Mesenteric fat pad (tissue), 1 donor: ENCODE measurements around the gene GFOD1. TPM values are rescaled to one million over a fixed set of nuclear protein-coding genes. Genes with fewer than 3 reads are reported as not detected.
"Not testable (repeated sequence)": the region's sequence is repeated elsewhere in the genome, so short reads cannot be mapped to it uniquely, and the experiment has no call there.

Source experiments
- DNase-seq: peaks from one replicate; pipeline ENCODE4 v3.0.0-alpha.2; 2020; ENCODE audit warnings: low spot score
- total RNA-seq: library from RNA; stranded (reverse); fragmentation: NEBNext Ultra II Directional; extraction: Animal tissue kit (Norgen Biotek cat#: 25700); gene quantifications from one replicate; pipeline ENCODE4 v1.2.1, GENCODE V29; 2021
- donor health status: DM: yes; HTN: yes; CAD: no.

Gene GFOD1
- total RNA-seq, 1 donor from 2014 or later: 25.9 TPM

DNA sequence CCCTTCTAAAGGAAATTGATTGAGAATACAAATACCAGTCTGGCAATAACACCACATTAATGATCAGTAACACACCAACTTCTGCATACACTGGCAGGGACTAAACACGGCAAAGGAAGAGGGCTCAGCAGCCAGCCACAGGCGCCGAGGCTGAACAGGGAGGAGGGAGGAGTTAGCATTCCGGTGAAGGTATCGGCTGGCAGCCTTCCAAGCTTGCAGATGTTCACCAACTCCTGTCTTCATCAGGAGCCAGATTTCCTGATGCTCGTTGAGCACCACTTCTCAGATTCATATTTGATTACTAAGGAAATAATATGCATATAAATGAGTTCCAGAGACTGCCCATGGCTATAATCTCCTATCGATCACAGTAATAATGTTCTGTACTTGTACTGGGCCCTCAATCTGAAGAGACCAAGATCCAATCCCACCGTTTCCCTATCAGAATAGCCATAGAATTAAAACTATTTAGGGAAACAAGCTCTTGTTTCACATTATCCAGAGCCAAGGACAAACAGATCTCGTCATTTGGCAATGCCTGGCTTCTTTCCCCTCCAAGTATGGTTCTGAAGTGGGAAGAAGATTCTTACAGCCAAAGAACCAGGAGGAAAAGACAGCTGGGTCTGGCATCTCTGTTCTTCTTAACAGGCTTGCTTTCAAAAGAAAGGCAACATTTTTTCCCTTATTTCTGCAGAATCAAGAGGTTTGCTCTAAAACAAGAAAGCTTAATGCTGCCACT lies 42.2 kb downstream of the GFOD1 start:
- no peak for DNase-seq

DNA sequence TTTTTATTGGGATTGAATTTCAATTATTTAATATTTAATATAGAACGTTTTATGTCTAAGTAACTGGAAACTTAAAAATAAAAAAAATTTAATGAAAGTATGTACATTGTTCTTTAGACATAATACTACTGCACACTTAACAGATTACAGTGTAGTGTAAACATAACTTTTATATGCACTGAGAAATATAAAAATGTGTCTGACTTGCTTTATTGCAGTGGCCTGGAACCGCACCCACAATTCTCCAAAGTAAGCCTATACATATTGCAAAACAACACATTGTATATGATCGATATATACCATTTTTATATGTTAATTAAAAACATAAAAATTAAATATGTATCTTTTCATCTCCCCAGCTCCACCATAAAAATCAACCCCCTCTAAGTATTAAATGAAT lies 42.8 kb downstream of the GFOD1 start:
- no peak for DNase-seq

DNA sequence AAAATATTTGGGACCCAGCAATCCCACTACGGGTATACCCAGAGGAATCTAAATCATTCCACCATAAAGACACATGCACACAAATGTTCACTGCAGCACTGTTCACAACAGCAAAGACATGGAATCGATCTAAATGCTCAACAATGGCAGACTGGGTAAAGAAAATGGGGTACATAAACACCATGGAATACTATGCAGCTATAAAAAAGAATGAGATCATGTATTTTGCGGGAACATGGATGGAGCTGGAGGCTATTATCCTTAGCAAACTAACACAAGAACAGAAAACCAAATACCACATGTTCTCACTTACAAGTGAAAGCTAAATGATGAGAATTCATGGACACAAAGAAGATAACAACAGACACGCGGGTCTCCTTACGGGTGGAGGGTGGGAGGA lies 43.4 kb downstream of the GFOD1 start:
- not testable (repeated sequence) for DNase-seq

DNA sequence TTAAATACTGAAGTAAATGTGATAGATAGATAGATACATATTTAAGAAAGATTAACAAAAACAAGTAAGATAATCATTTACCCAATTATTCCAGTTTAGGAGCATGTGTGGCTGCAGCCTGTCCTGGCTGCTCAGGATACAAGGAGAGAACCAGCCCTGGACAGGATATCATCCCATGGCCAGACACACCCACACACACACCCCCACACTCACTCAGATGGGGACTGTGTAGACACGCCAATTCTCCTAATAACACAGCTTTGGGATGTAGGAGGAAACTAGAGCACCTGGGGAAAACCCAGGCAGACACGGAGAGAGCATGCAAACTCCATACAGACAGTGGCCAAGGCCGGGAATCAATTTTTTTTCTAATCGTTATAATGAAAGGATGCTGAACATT lies 45.6 kb downstream of the GFOD1 start:
- no peak for DNase-seq

DNA sequence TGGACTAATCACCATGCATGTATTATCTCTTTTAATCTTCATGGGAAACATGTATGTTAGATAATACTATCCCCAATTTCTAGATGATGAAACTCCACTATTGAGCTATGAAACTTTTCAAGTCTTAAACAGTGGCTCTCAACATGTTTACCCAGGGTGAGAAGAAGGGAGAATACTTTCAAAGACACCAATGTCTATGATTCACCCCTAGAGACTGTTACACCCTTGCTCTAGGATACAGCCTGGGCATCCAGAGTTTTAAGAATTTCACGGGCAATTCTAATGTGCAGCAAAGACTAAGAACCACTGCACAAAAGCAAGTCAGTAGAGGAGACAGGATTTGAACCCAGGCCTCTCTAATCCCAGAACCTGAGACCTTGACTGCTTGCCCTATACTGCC lies 47.8 kb downstream of the GFOD1 start:
- no peak for DNase-seq

DNA sequence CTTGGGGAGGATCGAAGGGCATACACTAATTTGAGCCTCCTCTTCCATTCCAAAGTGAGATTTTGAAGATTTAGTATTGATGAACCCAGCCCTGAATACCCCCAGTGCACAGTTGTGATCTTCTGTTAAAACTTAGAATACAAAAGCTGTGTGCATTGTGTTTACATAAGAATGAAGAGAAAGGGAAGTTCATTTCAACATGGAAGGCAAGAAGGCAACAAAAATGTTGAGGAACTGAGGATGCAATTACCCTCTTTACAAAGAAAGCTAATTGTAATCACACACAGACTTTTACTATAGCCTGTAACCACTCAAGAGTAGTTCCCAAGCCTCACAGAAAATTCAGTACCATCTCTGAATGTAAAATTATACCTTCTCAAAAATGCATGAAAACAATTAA lies 49.3 kb downstream of the GFOD1 start:
- DNase-seq: no peak

DNA sequence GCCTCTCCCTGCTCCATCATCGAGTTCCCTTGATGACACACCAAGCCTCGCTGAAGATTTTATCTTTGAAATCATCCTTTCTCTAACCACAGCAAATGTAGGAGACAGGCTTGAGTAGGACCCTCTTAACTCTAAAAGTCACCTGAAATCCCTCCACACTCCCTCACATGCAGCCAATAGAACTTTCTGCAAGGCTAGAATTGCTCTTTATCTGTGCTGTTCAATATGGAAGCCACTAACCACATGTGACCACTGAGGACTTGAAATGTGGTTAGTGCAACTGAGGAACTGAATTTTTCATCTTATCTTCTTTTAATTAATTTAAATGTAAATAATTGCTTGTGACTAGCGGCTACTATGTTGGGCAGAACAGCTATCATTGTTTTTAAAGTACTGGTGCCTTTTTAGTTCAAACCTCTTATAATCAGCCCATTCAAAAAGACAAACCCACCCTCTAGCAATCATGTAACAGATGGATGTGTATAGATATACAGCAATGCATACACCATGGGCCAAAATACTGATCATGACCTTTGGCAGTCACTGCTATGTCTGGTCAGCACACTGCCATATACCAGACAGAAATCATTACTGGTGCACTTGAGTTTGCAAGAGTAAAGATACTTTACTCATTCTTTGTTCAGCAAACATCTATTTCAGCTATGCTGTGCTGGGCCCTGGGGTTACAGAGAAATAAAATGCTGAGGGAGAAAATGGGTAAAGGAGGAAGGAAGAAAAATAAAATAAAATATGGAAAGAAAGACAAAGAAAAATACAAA lies 50.0 kb downstream of the GFOD1 start:
- no peak for DNase-seq

DNA sequence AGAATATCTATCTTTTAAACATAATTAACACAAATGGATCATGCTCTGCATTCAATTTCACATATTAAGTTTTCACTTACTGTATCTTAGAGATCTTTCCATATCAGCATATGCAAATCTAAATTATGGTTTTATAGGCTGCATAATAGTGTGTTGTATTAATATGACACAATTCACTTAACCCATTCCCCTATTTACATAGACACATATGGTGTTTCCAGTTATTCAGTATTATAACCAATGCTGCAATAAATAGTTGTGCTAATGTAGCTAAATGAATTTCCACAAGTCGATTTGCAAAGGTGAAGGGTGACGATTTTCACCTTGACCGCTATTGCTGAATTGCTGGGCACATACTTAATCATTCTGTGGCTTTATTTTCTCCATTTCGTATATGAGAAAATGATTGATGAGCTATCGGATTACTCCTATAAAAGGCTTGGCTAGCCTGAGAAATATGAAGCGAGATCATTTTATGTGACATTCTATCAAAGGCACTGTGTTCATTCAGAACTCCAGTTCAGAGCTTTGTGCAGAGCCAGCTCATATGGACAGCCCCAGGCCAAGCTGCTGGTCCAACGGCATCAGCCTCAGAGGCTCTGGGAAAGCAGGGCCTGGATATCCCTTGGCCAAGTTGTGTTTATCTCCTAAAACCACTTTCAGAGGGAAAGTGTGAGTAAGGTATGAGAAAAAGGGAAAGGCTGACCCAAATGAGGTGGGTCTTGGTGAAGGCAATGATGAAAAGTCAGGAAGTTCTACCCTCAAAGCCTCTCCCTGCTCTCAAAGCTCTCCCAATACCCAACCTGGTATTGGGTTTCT lies 50.8 kb downstream of the GFOD1 start:
- DNase-seq: no peak

DNA sequence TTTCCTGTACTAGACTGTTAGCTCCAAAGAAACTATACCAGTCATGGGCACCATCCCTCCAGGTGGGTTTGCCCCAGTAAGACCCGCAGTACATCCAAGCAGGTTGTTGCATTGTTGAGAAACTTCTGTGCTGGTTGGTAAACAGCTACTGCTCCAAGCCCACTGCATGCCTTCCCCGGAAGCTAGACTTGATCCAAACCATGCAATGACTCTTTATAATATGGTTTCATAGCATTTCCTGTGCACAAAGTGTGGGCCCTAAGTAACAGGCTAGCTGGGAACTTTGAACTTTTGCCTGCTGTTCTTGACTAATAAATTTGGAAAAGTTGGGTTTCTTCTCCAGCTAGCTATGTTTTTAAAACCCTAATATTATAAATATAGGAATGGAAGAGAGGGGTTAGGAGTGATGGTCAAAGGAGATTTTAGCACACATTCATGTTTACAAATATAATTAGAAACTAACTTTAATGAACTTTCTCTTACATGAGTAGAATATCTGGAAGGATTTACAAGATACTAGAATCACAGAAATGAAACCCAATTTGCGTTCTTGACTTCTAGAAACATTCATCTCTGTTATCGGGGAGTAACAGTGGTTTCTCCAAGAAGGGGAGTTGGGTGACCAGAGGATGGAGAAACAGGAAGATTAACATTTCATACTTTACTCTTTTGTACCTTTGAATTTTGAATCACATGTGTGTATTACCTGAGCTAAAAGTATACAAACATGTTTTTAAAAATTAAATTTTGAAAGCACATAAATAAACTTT lies 51.7 kb downstream of the GFOD1 start:
- no peak for DNase-seq

DNA sequence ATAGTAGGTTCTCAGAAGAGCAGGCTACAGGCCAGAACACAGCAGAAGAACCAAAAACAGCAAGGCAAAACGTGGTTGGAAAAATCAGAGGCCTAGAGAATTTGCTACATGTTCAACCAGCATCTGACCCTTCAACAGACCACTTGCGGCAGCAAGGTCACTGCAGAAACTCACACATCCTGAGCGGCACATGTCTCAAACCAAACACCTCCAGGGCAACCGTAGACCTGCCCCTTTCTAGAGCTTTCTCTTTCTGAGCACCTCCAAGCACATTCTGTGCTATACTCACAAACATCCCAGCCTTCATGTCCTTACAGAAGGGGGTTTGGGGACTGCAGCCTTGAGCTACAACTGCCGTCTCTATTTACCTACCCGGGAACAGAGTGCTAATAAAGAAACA lies 52.6 kb downstream of the GFOD1 start:
- no peak for DNase-seq

DNA sequence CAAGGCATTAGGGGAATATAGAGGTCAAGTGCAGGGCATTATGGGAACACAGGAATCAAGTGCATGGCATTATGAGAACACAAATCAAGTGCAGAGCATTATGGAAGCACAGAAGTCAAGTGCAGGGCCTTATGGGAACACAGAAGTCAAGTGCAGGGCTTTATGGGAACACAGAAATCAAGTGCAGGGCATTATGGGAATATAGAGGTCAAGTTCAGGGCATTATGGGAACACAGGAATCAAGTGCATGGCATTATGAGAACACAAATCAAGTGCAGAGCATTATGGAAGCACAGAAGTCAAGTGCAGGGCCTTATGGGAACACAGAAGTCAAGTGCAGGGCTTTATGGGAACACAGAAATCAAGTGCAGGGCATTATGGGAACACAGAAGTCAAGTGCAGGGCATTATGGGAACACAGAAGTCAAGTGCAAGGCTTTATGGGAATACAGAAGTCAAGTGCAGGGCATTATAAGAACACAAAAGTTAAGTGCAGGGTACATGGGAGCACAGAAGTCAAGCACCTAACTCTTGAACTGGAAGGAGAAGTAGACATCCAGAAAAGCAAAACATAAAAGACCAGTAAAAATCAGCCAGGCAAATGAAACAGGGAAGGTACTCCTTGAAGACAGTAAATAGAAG lies 53.1 kb downstream of the GFOD1 start:
- DNase-seq: not testable (repeated sequence)

DNA sequence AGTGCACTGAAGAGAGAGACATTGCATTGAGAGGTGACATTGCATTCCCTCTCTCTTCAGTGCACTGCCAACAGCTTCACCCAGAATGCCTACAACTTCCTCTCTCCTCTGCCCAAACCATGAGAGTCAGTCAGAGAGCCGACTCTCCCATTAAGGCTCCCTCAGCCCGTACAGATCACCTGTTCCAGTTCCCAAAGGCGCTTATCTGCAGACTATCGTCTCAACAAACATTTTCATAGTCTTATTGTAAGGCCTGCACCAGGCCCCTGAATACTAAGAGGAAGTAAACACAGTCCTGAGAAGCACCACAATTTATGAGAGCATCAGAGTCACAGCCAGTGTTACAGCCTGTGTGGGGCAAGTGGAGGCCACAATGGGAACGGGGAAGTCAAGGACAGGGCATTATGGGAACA lies 53.7 kb downstream of the GFOD1 start:
- no peak for DNase-seq

DNA sequence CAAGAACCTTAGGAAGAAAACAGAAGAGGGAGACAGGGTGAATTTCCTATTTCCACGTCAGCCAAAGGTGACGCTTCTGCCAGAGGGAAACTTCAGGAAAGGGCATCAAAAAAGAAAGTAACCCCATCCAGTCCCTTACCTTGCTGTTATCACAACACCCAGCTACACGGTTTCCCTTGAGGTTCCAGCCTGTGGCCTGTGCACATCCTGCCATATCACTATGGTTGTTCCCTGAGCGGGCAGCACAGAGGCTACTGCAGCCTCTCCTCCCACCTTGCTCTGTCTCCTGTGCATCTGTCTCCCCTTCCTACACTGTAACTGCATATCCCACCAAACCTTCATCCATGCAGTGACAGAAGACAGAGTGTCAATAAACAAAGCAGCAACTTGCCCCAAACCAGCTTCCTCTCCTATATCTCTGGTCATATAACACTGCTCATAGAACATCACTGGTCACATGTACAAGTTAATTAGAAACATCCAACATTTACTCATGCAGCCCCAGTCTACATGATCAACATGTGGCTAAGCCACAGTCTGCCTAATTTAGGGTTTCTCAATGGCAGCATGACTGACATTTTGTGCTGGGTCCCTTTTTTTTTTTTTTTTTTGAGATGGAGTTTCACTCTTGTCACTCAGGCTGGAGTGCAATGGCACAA lies 54.7 kb downstream of the GFOD1 start:
- DNase-seq: no peak

DNA sequence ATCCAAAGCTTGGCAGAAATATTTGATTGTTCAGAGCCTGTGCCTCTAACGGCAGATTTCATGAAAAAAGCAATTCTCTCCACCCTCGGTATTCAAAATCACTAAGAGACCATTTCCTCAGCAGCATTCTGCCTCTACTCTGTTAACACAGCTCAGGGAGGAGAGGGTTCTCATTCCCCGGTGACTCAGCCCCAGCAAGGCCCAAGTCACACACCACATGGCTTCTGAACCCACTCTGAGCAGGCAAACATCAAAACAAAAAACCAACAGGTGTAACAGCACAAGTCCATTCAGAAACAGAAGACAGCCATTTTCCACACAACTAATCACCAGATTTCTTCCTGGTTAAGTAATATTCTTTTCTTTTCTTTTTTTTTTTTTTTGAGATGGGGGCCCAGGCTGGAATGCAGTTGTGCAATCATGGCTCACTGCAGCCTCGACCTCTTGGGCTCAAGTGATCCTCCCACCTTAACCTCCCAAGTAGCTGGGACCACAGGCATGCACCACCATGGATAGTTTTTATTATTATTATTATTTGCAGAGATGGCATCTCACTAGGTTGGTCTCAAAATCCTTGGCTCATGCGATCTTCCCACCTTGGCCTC lies 55.4 kb downstream of the GFOD1 start:
- DNase-seq: no peak

DNA sequence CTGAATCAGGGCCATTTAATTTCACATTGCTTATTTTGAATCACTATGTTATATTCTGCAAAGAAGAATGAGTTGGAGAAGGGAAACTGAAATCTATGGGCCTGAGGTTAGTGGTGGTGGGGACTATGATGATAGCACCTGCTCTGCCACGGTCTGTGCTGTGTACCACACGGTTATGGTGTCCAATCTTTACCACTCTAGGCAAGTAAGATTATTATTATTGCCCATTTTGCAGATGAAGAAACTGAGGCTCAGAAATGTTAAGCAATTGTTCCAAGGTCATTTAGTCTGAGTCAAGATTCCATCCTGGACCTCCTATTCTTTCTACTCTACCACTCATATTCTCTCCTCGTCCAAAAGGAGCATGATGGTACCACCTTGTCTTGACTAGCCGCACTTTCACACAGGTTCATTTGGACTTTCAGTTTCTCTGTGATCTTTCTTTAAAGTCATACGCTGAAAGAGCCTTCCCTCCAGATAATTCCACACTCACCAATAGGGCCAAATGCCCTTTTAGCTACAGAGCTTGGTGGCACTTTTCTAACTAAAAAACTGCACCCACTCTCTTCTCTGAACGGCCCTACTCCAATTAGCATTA lies 56.2 kb downstream of the GFOD1 start:
- DNase-seq: no peak

DNA sequence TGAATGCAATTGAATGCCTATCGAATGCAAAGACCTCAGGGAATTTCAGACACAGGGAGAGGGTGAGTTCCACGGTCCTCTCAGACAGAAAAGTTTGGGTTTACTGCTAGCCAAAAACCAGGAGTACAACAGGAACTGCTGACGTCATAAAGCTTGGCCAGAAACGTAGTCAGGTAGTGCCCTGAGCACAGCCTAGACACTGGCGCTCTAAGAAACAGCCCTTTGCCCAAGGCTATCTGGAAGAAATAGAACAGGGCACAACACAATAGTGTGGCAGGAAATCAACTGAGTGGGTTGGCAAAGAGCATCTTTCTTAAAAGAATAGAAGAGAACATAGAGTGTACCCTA lies 58.0 kb downstream of the GFOD1 start:
- DNase-seq: no peak

DNA sequence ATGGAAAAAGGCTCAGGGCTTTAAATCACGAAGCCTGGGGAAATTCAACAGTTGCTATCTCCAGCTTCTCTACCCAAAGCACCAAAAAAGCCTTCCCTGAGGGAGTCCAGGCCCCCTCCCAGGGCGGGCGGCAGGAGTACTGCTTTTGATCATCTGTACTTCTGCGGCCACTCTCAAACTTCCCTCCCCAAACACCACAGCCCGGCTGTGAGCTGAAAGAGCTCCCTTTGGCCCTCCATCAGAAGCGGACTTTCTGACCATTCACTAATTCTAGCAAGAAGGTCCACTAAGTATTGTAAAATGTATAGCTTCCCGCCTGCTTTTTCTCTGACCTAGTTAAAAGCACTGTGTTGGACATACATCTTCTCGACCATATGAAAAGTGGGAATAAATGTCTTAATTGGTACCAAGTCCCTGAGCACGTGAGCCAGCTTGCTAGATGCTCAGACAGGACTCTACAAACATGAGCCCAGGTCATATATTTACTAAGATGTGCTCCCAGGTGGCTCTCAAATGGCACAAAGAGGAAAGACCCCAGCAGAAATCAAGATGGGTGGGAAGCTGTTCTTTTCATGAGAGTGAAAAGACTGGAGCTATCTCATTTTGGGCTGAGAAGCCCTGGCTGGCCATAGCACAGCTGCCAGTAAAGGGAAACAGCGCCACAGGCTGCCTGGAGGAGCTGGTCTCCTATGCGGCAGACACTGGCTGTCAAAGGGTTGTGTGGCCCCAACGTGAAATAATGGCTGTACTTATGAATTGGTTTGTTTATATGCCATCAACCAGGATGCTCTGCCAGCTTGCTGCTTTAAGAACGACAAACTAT lies 58.6 kb downstream of the GFOD1 start:
- DNase-seq: no peak

DNA sequence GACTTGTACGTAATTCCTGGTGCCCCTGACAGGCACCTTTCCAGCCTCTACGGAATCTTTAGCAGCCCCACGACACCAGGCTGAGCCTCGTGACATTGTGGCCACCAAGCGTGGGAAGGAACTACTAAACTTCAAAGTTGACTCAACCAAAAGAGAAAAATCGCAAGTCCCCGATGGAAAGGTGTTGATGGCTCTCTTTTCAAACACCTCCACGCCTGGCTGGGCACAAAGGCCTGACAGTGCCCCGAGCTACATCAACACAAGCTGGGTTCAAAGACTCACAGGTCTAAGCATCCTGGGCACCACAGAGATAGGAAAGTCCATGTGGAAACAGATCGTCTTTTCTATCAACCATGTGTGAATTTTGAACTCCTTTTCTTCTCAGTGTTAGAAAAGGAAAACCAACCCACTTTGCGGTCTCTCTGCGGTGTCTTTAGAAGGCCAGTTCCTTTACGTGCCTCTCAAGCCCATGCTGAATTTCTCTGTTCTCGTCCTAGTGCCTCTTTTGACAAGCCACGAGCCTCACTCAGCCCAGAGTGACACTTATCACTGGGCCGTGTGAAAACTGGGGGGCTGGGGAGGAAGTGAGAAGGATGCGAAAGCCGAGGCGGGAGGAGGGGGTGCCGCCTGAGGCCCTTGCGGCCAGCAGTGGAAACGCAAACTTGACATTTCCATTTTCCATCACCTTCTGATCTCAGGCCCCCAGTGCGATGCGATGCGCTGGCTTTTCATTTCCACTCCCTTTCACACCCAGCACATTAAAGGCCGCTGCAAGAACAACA lies 59.4 kb downstream of the GFOD1 start:
- no peak for DNase-seq
